Ovary (tissue), 9 donors: ENCODE measurements around the gene ZNF532. TPM values are rescaled to one million over a fixed set of nuclear protein-coding genes. Genes with fewer than 3 reads are reported as not detected.

Source experiments
- DNase-seq, 5 donors: peaks; one replicate each; pipeline ENCODE4 v3.0.0-alpha.2; 2019 to 2020
- H3K27ac ChIP-seq, 2 donors: fragments of 200-600 bp; one replicate each; pipeline versions ENCODE4 v1.5.1 to v1.8.0; 2019 to 2022
- H3K27me3 ChIP-seq: fragments of 200-600 bp; one replicate; pipeline ENCODE4 v1.8.0; 2022
- H3K36me3 ChIP-seq: fragments of 200-600 bp; sonication (generic); one replicate; pipeline ENCODE4 v1.5.1; 2019
- H3K4me1 ChIP-seq: one replicate; pipeline ENCODE4 v1.8.1; 2013; ENCODE audit warnings: mild to moderate bottlenecking, moderate library complexity; ENCODE audit not compliant: insufficient read depth
- H3K4me3 ChIP-seq: fragments of 200-600 bp; sonication (generic); one replicate; pipeline ENCODE4 v1.5.1; 2017
- H3K9me3 ChIP-seq, 2 donors: fragments of 200-600 bp in 1 of 2; sonication (generic) in 1 of 2; one replicate each; pipeline versions ENCODE4 v1.5.1 to v1.8.1; 2013 to 2019; ENCODE audit warnings: mild to moderate bottlenecking in 1 of 2, moderate library complexity in 1 of 2
- CTCF ChIP-seq, 3 donors: fragments of 450-650 bp in 2 of 3; fragments of 200-600 bp in 1 of 3; IDR thresholded peaks; one replicate each; pipeline versions ENCODE4 v1.5.1 to v1.8.0; 2016 to 2022; ENCODE audit warnings: antibody characterized with exemption in 3 of 3, mild to moderate bottlenecking in 1 of 3
- EP300 ChIP-seq: sonication (generic); formaldehyde crosslinking; IDR thresholded peaks from one replicate; pipeline ENCODE4 v1.6.1; 2017; ENCODE audit warnings: antibody characterized with exemption
- POLR2A ChIP-seq: fragments of 450-650 bp; IDR thresholded peaks from one replicate; pipeline ENCODE4 v1.6.1; 2017; ENCODE audit warnings: antibody characterized with exemption, mild to moderate bottlenecking, moderate library complexity
- WGBS, 3 donors: extraction: QIAGEN DNeasy Blood & Tissue Kit in 1 of 3; methylation state at CpG; one replicate each; pipeline versions ENCODE4 v1.1.5 to v1.1.7; 2013 to 2017; 5-methylcytosine and 5-hydroxymethylcytosine counted together
- intact Hi-C, 4 donors: fragments of 100-400 bp; cut with DNase I; formaldehyde crosslinking; loops; one replicate each; pipeline versions ENCODE4 v1.11.0 to v1.15.1; 2022 to 2023
- polyA plus RNA-seq, 2 donors: library from polyadenylated mRNA; stranded (reverse); fragments of 200-250 nt in 1 of 2; fragments of 350-450 nt in 1 of 2; fragmentation: Illumina TruSeq in 1 of 2; extraction: RNeasy Lipid Tissue Mini Kit (QIAGEN cat#74804) in 1 of 2; gene quantifications; one replicate each; pipeline ENCODE4 v1.2.3, GENCODE V29; 2013 to 2014
- total RNA-seq, 7 donors: library from RNA; depleted of rRNA in 2 of 7; stranded (reverse); fragments of >200 nt in 2 of 7; fragmentation: NEBNext Ultra II Directional in 3 of 7; extraction: Animal tissue kit (Norgen Biotek cat#: 25700) in 3 of 7; gene quantifications; one replicate each; pipeline versions ENCODE4 v1.1.0 to v1.2.4, GENCODE V29; 2016 to 2023
- donor health status: DM: no; HTN: no; CAD: no; lungs with moderate emphysema.
- donor health status: DM: no; HTN: no; CAD: no.
- donor health status: Bipolar disorder and iron deficiency.
- donor health status: DM: yes; HTN: yes; CAD: no.
- donor health status: DM: no; HTN: no; CAD: no.
- donor health status: DM: yes; HTN: yes; CAD: no.

ZNF532 gene
- total and polyA plus RNA-seq, 9 donors = 40.5 to 162 (median 101) TPM

GRCh38 chr18:58962336-58962735, 97.7 kb downstream of the ZNF532 start:
- Histone ChIP-seq H3K9me3 (no peaks in the 10 kb centered on the region), H3K27ac (no peak overlapping the region), H3K27me3 (no peaks in the 10 kb centered on the region), H3K4me1 (peaks cover 3% of the 10 kb centered on the region), H3K4me3 (no peak overlapping the region), H3K36me3 (no peaks in the 10 kb centered on the region)
- WGBS, 3 donors = 91 to 95% (median 94%) methylated on average over 8 of the region's 8 CpGs
- no peak for TF ChIP-seq EP300
- no peak for TF ChIP-seq CTCF (IDR thresholded peaks at IDR 0.05)
- TF ChIP-seq POLR2A = no peak
- intact Hi-C loops = no loop called here
- DNase-seq = no peak

GRCh38 chr18:58965291-58966004, 100.8 kb downstream of the ZNF532 start:
- peak overlapping the region in 1 of 2 donors; percentile 29 for H3K27ac ChIP-seq
- H3K36me3 ChIP-seq = no peaks in the 10 kb centered on the region
- intact Hi-C loops = no loop called here
- TF ChIP-seq EP300 = no peak
- no peak for TF ChIP-seq CTCF (IDR thresholded peaks at IDR 0.05)
- TF ChIP-seq POLR2A = no peak
- no peak for DNase-seq
- no peak overlapping the region for H3K4me3 ChIP-seq
- H3K27me3 ChIP-seq = no peaks in the 10 kb centered on the region
- H3K4me1 ChIP-seq = peaks cover 12% of the 10 kb centered on the region
- WGBS, 3 donors = 53 to 63% (median 62%) methylated on average over 5 of the region's 5 CpGs
- no peaks in the 10 kb centered on the region for H3K9me3 ChIP-seq

- Histone ChIP-seq H3K4me1 (peaks cover 12% of the 10 kb centered on the region), H3K36me3 (no peaks in the 10 kb centered on the region), H3K27ac (peak overlapping the region in 1 of 2 donors; percentile 29), H3K9me3 (no peaks in the 10 kb centered on the region), H3K4me3 (no peak overlapping the region), H3K27me3 (no peaks in the 10 kb centered on the region)
- TF ChIP-seq POLR2A = no peak
- no peak for TF ChIP-seq CTCF (IDR thresholded peaks at IDR 0.05)
- no peak for TF ChIP-seq EP300
- intact Hi-C loops = no loop called here
- DNase-seq = no peak
- 29 to 43% (median 38%) methylated on average over 3 of the region's 3 CpGs for WGBS, 3 donors
Observed at GRCh38 chr18:58966005-58966677, 101.5 kb downstream of the ZNF532 start.

GRCh38 chr18:58966704-58967103, 102.0 kb downstream of the ZNF532 start:
- H3K36me3 ChIP-seq = no peaks in the 10 kb centered on the region
- H3K27ac ChIP-seq = no peak overlapping the region
- 51 to 69% (median 59%) methylated on average over 3 of the region's 3 CpGs for WGBS, 3 donors
- no peaks in the 10 kb centered on the region for H3K27me3 ChIP-seq
- H3K9me3 ChIP-seq = no peaks in the 10 kb centered on the region
- peaks cover 12% of the 10 kb centered on the region for H3K4me1 ChIP-seq
- no peak for DNase-seq
- no peak overlapping the region for H3K4me3 ChIP-seq
- TF ChIP-seq CTCF (IDR thresholded peaks at IDR 0.05) = no peak
- TF ChIP-seq EP300 = no peak
- no peak for TF ChIP-seq POLR2A
- intact Hi-C loops = no loop called here
